Ishikawa (cell line): Measurements from ENCODE around the gene MTUS2.

ENCODE experiments used
- CEBPB ChIP-seq: IDR thresholded peaks from 2 replicates; pipeline ENCODE4 v1.6.1; 2012
- CREB1 ChIP-seq: IDR thresholded peaks from 2 replicates; pipeline ENCODE4 v1.6.1; 2012; ENCODE audit warnings: low read depth
- EGR1 ChIP-seq: IDR thresholded peaks from 2 replicates; pipeline ENCODE4 v1.6.1; 2012
- EP300 ChIP-seq: IDR thresholded peaks from 2 replicates; pipeline ENCODE4 v1.6.1; 2012; ENCODE audit warnings: borderline replicate concordance
- FOXM1 ChIP-seq: IDR thresholded peaks from 2 replicates; pipeline ENCODE4 v1.6.1; 2012; ENCODE audit warnings: low read depth, borderline replicate concordance
- NFIC ChIP-seq: IDR thresholded peaks from 2 replicates; pipeline ENCODE4 v1.6.1; 2012
- RAD21 ChIP-seq: IDR thresholded peaks from 2 replicates; pipeline ENCODE4 v1.6.1; 2012; ENCODE audit warnings: low read depth
- TAF1 ChIP-seq: IDR thresholded peaks from 2 replicates; pipeline ENCODE4 v1.6.1; 2012; ENCODE audit warnings: low read depth, mild to moderate bottlenecking
- TCF12 ChIP-seq: IDR thresholded peaks from 2 replicates; pipeline ENCODE4 v1.6.1; 2012; ENCODE audit warnings: low read depth
- TEAD4 ChIP-seq: IDR thresholded peaks from 2 replicates; pipeline ENCODE4 v1.6.1; 2012
- USF1 ChIP-seq: IDR thresholded peaks from 2 replicates; pipeline ENCODE4 v1.6.1; 2012
- YY1 ChIP-seq: IDR thresholded peaks from 2 replicates; pipeline ENCODE4 v1.6.1; 2012; ENCODE audit warnings: low read depth
- ZBTB7A ChIP-seq: IDR thresholded peaks from 2 replicates; pipeline ENCODE4 v1.6.1; 2012; ENCODE audit warnings: low read depth
- TF ChIP-seq, protein P1 (sequence below): IDR thresholded peaks from 2 replicates; pipeline ENCODE4 v1.6.1; 2012; ENCODE audit warnings: low read depth, mild to moderate bottlenecking
- TF ChIP-seq, protein P2 (sequence below): IDR thresholded peaks from 2 replicates; pipeline ENCODE4 v1.6.1; 2012

Gene MTUS2

GRCh38 chr13:28865149-28865744, 45.1 kb downstream of the MTUS2 start:
- TF ChIP-seq TEAD4 = no peak
- TF ChIP-seq FOXM1 = no peak
- no peak for TF ChIP-seq TAF1
- no peak for TF ChIP-seq CREB1
- TF ChIP-seq CEBPB = no peak
- no peak for TF ChIP-seq NFIC
- TF ChIP-seq TCF12 = no peak
- no peak for TF ChIP-seq EP300
- no peak for TF ChIP-seq RAD21
- TF ChIP-seq USF1 = no peak
- TF ChIP-seq ZBTB7A = no peak
- TF ChIP-seq YY1 = no peak
- TF ChIP-seq, protein P1, sequence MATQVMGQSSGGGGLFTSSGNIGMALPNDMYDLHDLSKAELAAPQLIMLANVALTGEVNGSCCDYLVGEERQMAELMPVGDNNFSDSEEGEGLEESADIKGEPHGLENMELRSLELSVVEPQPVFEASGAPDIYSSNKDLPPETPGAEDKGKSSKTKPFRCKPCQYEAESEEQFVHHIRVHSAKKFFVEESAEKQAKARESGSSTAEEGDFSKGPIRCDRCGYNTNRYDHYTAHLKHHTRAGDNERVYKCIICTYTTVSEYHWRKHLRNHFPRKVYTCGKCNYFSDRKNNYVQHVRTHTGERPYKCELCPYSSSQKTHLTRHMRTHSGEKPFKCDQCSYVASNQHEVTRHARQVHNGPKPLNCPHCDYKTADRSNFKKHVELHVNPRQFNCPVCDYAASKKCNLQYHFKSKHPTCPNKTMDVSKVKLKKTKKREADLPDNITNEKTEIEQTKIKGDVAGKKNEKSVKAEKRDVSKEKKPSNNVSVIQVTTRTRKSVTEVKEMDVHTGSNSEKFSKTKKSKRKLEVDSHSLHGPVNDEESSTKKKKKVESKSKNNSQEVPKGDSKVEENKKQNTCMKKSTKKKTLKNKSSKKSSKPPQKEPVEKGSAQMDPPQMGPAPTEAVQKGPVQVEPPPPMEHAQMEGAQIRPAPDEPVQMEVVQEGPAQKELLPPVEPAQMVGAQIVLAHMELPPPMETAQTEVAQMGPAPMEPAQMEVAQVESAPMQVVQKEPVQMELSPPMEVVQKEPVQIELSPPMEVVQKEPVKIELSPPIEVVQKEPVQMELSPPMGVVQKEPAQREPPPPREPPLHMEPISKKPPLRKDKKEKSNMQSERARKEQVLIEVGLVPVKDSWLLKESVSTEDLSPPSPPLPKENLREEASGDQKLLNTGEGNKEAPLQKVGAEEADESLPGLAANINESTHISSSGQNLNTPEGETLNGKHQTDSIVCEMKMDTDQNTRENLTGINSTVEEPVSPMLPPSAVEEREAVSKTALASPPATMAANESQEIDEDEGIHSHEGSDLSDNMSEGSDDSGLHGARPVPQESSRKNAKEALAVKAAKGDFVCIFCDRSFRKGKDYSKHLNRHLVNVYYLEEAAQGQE = no peak
- no peak for TF ChIP-seq EGR1
- TF ChIP-seq, protein P2, sequence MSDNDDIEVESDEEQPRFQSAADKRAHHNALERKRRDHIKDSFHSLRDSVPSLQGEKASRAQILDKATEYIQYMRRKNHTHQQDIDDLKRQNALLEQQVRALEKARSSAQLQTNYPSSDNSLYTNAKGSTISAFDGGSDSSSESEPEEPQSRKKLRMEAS = no peak

DNA sequence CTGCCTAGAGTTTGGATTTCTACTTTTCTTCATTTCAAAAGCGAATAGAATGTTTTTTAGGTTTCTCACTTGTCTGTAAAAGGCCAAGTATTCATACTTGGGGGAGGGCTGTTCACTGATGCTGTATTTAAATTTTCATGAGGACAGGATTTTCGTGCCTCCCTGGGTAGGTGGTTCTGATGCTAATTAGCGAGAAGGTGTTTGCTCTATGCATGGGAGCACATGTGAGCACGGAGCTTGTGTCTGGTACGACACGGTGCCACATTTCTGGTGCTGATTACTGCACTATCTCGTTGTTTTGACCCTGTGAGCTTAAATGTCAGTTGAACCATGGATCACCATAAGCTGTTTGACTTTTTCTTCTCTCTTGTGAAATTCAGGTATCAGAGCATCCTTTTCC, 45.8 kb downstream of the MTUS2 start:
- TF ChIP-seq USF1 = no peak
- TF ChIP-seq CEBPB = no peak
- TF ChIP-seq NFIC = no peak
- no peak for TF ChIP-seq CREB1
- TF ChIP-seq, protein P2 = no peak
- TF ChIP-seq TEAD4 = no peak
- no peak for TF ChIP-seq FOXM1
- no peak for TF ChIP-seq YY1

DNA sequence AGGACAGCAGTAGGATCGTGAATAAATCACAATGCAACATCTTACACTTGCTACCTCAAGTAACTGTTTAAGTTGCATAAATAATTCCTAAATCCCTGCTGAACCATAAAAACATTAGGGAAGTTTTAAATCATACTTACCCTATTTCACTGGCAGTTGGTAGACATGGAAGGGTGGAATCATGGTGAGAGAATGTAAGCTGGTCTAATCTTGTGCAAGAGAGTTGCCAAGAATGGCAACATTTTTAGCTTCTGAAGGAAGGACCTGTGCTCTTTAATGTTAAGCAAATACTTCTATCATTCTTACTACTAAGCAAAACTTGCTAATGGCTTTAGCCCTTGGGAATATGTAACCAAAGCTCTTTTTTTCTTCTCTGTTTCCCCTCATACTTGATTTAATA, 46.8 kb downstream of the MTUS2 start:
- TF ChIP-seq TCF12 (no peak), CEBPB (no peak), USF1 (no peak), RAD21 (no peak), CREB1 (no peak), TEAD4 (no peak), EP300 (no peak)

- TF ChIP-seq YY1 (no peak), EP300 (no peak), TEAD4 (no peak), FOXM1 (no peak), USF1 (no peak), CREB1 (no peak), TCF12 (no peak)
- TF ChIP-seq, protein P2 = no peak
Measured at GRCh38 chr13:28867564-28867963, 47.4 kb downstream of the MTUS2 start.

- TF ChIP-seq YY1 = no peak
- TF ChIP-seq ZBTB7A = no peak
- TF ChIP-seq TAF1 = no peak
- TF ChIP-seq TCF12 = no peak
- TF ChIP-seq CEBPB = no peak
- TF ChIP-seq CREB1 = no peak
- no peak for TF ChIP-seq EP300
- no peak for TF ChIP-seq EGR1
- no peak for TF ChIP-seq NFIC
- no peak for TF ChIP-seq RAD21
- TF ChIP-seq FOXM1 = no peak
- TF ChIP-seq, protein P2 = no peak
Measured at GRCh38 chr13:28872427-28873176, 52.5 kb downstream of the MTUS2 start.
